KOPT-K1 (cell line): ENCODE results near the gene TXNRD2.

Experiments used
- H3K27ac ChIP-seq: fragments of 200-600 bp; sonication (generic); 2 replicates; pipeline ENCODE4 v1.5.1; 2016; ENCODE audit warnings: antibody characterized with exemption, mild to moderate bottlenecking, low read depth, low read length; ENCODE audit not compliant: poor library complexity, severe bottlenecking
- H3K36me3 ChIP-seq: fragments of 200-600 bp; sonication (generic); 2 replicates; pipeline ENCODE4 v1.5.1; 2017; ENCODE audit warnings: antibody characterized with exemption, mild to moderate bottlenecking, low read length, moderate library complexity; ENCODE audit not compliant: insufficient read depth
- H3K9me3 ChIP-seq: fragments of 200-600 bp; sonication (generic); 2 replicates; pipeline ENCODE4 v1.5.1; 2017; ENCODE audit warnings: antibody characterized with exemption, low read length, mild to moderate bottlenecking; ENCODE audit not compliant: insufficient read depth, poor library complexity, severe bottlenecking

Gene TXNRD2

DNA sequence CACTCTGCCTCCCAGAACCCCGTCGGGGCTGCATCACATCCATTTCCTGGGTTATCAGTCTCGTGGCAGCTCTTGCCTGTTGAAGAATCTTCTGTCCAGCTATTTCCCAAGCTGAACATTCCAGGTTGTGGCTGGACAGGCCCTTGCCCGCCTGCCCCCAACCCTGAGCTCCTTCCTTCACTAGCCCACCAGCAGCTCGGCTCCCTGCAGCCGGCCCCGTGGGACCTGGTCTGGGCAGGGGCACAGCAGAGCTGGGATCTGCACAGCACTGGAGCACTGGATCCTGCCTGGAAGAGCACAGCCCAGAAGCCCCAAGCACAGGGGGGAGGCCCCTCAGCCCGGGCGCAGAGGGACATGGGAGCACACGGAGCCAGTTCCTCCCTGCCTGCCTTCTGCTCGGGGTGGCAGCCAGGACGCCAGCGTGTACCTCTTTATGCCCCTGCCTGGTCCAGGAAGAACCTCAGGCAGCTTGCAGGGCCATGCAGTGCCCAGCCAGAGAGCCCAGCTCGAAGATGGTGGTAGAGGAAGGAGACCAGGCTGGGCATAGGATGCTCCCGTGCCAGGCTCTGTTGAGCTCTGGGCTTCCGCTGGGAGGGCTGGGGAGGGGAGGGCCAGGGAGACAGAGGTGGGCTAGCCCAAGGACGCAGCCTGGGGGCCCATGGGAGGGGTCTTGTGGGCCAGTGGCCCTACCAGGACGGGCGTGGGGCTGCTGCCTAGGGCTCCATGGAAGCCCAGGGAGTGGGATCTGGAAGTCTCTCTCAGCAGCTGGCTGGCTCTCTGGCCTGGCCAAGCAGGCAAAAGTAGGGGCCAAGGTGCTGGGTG, 70.4 kb downstream of the TXNRD2 start:
- Histone ChIP-seq H3K9me3 (no peaks in the 10 kb centered on the region), H3K27ac (no peak overlapping the region), H3K36me3 (no peaks in the 10 kb centered on the region)

DNA sequence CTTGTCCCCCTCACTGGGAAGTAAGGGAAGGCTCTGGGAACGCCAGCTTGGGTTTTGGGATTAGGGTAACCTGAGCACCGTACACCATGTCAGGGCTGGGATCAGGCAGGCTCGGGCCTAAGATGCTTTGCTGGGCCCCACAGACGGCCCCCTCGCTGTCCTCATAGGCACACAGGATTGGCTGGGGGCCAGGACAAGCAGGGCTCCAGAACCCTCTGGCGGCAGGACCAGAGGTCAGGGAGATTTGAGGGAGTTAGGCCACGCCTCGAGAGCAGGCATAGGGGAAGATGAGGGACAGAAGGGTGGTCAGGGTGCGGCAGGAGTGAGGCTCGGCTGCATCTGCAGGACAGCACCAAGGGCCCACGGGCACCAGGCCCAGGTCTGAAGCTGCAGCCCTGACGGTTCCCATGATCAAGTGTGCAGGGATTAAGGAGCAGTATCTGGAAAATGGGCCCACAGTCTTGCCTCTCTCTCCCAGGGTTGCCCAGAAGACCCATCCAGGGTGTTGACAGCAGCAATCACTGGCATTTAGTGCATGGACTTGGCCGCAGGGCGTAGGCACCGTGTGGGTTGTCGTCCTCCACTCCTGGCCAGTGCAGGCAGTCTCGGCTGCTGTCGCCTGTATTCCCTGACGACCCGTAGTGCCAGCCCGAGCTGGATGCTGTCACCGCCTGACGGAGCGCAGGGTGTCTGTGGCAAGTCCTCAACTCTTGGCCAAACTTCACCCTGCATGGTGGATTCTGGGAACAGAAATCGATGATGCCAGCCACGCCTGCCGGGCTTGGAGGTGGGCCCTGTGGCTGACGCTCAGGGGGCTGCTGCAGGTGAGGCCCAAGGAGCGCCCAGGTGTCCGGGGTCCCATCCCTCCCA, 71.2 kb downstream of the TXNRD2 start:
- Histone ChIP-seq H3K27ac (no peak overlapping the region), H3K9me3 (no peaks in the 10 kb centered on the region), H3K36me3 (no peaks in the 10 kb centered on the region)

DNA sequence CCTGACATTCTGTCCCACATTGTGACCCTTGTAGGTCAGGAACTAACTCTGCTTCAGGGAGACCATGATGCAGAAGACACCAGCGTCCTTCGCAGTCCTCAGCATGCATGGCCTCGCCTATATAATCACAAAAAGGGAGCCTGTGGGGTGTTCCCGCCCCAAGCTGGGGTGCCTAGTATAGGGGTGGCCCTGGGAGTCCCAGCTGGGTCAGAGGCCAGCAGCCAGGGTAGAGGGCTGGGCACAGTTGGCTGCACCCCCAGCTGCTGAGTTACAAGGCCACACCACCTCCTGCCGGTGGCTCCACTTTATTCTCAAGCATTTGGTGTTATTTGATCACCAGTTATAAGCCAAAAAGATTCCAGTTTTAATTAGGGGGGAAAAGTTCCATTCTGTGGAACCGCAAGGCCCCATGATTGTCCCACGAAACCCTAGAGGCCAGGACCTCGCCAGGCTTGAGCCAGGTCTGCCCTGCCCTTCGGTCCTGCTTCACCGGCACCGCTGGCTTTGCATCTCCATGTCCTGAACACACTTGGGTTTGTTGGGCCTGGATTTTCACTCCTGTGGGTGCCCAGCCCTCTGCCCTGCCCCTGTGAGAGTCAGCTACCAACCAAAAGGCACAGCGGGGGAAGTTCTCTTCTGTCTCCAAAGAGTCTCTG, 72.0 kb downstream of the TXNRD2 start:
- Histone ChIP-seq H3K9me3 (no peaks in the 10 kb centered on the region), H3K27ac (no peak overlapping the region), H3K36me3 (no peaks in the 10 kb centered on the region)

DNA sequence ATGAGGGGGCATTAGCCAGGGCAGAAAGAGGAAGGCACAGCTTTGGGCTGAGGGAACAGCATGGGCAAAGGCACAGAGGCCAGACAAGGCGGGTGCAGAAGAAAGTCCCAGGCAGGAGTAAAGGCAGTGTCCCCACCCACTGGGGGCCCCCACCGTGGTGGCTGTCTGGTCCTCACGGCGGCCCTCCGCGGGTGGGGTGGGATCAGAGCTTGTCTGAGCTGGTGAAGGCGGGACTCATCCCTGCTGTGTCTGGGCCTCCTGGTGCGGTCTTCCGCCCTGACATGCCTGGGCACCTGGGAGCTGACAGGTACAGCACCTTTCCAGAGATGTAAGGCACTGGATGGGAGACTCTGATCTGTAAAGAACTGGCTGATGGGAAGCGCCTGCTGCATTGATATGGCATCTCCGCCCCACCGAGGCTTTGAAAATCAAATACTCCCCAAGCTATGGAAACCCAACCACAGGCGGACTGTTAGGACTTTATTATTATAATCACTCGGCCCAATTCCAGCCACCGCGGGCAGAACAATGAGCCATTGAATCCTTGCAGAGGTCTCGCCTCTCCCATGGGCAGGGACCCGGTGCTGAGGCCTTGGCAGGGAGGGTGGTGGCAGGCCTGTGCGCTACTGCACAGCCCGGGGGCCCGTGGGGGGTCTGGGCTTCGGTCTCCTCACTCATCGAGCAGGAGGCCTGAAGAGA, 72.7 kb downstream of the TXNRD2 start:
- Histone ChIP-seq H3K36me3 (no peaks in the 10 kb centered on the region), H3K27ac (no peak overlapping the region), H3K9me3 (no peaks in the 10 kb centered on the region)

DNA sequence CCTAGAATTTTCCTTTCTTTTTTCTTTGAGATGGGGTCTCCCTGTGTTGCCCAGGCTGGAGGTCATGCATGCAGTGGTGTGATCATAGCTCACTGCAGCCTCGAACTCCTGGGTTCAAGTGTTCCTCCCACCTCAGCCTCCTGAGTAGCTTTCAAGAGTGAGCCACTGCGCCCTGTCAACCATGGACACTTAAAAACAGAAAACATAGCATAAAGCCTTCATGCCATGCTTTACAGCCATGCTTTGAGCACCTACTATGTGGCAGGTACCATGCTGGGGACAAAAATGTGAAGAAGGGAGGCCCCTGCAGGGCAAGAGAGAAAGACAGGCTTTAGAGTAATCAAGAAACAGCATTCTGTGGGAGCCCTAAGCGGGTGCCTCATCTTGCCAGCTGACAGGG, 73.3 kb downstream of the TXNRD2 start:
- H3K27ac ChIP-seq: no peak overlapping the region
- H3K36me3 ChIP-seq: no peaks in the 10 kb centered on the region
- no peaks in the 10 kb centered on the region for H3K9me3 ChIP-seq

DNA sequence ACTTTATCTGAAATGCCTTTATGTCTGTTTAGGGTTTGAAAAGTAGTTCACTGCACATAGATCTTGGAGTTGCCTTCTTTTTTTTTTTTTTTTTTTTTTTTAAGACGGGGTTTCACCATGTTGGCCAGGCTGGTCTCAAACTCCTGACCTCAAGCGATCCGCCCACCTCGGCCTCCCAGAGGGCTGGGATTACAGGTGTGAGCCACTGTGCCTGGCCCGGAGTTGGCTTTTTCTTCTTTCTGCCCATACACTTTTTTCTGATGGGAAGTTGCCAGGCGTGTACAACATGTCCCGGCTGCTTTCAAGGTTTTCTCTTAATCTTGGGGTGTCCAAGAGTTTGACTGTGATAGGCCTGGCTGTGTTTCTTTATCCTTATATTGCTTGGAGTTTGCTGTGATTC, 74.0 kb downstream of the TXNRD2 start:
- no peaks in the 10 kb centered on the region for H3K36me3 ChIP-seq
- H3K9me3 ChIP-seq: no peaks in the 10 kb centered on the region
- no peak overlapping the region for H3K27ac ChIP-seq

DNA sequence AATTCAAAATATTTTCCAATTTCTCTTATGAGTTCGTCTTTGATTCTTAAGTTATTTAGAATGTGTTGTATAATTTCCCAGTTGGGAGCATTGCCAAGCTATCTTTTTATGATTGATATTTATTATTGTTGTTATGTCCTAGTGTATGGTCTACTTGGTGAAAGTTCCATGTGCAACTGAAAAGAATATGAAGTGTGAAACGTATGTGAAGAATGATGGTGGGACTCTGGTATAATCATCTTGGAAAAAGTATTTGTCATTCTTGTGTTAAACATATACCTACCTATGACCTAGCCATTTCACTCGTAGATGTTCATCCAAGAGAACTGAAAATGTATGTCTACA, 75.0 kb downstream of the TXNRD2 start:
- Histone ChIP-seq H3K9me3 (no peaks in the 10 kb centered on the region), H3K27ac (no peak overlapping the region)

DNA sequence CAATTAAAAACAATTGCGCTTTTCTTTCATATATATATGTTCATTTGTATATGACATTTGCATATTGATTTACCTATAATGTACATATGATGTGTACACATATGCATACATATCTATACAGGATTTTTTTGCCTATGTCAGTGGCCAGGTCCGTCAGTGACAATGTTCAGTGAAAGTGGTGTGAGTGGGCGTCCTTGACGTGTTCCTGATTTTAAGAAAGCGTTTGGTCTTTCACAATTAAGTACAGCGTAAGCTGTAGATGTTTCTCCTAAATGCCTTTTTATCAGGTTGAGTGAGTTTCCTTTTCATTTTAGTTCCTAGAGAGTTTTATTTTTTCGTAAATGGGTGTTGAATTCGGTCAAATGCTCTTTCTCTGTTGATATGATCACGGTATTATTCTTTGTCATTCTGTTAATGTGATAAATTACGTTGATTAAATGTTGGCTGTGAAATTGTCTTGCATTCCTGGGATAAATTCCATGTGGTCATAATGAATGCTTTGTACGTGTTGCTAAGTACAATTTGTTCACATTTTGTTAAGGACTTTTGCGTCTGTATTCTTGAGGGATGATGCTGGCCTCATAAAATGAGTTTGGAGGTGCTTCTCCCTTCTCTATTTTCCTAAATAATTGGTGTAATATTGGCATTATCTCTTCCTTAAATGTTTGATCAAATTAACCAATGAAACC, 76.3 kb downstream of the TXNRD2 start:
- H3K36me3 ChIP-seq: no peaks in the 10 kb centered on the region
- H3K9me3 ChIP-seq: no peaks in the 10 kb centered on the region
- no peak overlapping the region for H3K27ac ChIP-seq

More for the DNA sequence above, 75.0 kb downstream of the TXNRD2 start:
- H3K36me3 ChIP-seq: no peaks in the 10 kb centered on the region

DNA sequence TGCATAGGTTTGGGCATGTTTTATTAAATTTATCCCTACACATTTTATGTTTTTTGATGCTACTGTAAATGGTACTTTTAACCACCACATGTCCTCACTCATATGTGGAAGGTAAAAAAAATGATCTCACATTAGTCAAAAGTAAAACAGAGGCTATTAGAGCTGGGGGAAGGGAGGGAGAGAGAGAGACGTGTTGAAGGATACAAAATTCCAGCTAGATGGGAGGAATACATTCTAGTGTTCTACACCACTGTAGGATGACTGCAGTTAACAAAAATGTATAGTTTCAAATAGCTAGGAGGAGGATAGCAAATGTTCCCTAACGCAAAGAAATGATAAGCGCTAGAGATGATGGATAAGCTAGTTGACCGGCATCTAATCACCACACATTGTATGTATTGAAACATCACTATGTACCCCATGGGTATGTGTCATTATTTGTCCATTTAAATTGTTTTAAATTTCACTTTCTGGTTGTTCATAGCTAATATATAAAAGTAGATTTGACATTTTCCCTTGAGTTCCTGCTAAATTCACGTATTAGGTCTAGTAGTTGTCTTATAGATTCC, 77.0 kb downstream of the TXNRD2 start:
- no peaks in the 10 kb centered on the region for H3K36me3 ChIP-seq
- no peaks in the 10 kb centered on the region for H3K9me3 ChIP-seq

DNA sequence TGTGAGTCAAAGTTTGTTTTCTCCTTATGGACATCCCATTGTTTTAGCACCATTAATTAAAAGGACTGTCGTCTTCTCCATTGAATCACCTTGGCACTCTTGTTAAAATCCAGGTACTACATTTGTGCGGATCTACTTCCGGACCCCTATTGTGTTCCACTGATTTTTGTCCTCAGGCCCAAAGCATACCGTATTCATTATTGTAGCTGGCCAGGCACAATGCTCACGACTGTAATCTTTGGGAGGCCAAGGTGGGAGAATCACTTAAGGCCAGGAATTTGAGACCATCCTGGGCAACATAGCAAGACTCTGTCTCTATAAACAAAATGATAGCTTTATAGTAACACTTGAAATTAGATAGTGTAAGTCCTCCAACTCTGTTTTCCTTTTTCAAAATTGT, 78.0 kb downstream of the TXNRD2 start:
- Histone ChIP-seq H3K9me3 (no peaks in the 10 kb centered on the region), H3K27ac (no peak overlapping the region), H3K36me3 (no peaks in the 10 kb centered on the region)

More for the DNA sequence above, 77.0 kb downstream of the TXNRD2 start:
- no peak overlapping the region for H3K27ac ChIP-seq

DNA sequence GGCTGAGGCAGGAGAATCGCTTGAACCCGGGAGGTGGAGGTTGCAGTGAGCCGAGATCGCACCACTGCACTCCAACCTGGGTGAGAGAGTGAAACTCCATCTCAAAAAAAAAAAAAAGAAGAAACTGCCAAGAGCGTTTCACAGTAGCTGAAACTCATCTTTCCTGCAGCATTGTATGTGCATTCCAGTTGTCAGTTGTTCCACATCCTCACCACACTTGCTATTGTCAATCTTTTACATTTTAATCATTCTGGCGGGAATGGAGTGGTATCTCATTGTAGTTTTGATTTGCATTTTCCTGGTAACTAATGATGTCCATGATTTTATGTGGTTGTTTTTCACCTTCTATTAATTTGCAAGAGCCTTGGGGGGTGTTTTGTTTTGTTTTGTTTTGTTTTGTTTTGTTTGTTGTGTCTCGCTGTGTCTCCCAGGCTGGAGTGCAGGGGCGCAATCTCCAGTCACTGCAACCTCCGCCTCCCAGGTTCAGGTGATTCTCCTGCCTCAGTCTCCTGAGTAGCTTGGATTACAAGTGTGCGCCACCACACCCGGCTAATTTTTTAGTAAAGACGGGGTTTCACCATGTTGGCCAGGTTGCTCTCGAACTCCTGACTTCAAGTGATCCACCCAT, 78.9 kb downstream of the TXNRD2 start:
- no peaks in the 10 kb centered on the region for H3K9me3 ChIP-seq
- H3K27ac ChIP-seq: no peak overlapping the region
- H3K36me3 ChIP-seq: no peaks in the 10 kb centered on the region

DNA sequence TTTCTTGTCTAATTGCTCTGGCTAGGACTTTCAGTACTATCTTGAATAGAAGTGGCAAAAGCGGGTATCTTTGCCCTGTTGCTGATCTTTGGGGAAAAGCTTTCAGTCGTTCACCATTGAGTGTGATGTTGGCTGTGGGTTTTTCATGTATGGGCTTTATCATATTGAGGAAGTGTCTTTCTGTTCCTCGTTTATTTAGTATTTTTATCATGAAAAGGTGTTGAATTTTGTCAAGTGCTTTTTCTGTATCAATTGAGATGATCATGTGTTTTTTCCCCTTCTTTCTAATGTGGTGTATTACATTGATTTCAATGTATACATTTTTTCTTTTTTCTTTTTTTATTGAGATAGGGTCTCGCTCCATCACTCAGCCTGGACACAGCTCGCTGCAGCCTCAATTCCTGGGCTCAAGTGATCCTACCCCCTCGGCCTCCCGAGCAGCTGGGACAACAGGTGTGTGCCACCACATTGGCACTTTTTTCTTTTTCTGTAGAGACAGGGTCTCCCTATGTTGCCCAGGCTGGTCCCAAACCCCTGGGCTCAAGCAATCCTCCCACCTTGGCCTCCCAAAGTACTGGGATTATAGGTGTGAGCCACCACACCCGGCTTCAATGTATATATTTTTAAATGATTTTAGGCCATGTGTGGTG, 81.6 kb downstream of the TXNRD2 start:
- H3K9me3 ChIP-seq: no peaks in the 10 kb centered on the region
- H3K27ac ChIP-seq: no peak overlapping the region
- H3K36me3 ChIP-seq: no peaks in the 10 kb centered on the region

DNA sequence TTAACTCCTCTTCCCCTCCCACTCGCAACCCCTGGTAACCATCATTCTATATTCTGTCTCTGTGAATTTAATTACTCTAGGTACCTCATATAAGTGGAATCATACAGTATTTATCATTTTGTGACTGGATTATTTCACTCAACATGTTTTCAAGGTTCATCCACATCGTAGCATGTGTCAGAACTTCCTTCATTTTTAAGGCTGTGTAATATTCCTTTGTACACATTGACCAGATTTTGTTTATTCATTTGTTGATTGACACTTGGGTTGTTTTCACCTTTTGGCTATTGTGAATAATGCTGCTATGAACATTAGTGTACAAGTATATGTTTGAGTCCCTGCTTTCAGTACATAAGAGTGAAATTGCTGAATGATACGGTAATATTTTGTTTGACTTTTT, 84.2 kb downstream of the TXNRD2 start:
- Histone ChIP-seq H3K27ac (no peak overlapping the region), H3K9me3 (no peaks in the 10 kb centered on the region), H3K36me3 (peaks cover 8% of the 10 kb centered on the region)
